GM23338 (cell line): Measurements from ENCODE around the gene DNAI1.

Experiments
- CREB1 ChIP-seq: fragments of 250-450 bp; sonication (Bioruptor Pico); IDR thresholded peaks from 2 replicates; pipeline ENCODE4 v1.5.0; 2020; ENCODE audit warnings: low read depth, mild to moderate bottlenecking, moderate library complexity
- ETS1 ChIP-seq: IDR thresholded peaks from 2 replicates; pipeline ENCODE4 v1.6.1; 2016; ENCODE audit warnings: antibody characterized with exemption
- EZH2phosphoT487 ChIP-seq: fragments of 200-600 bp; sonication (generic); IDR thresholded peaks from one replicate; pipeline ENCODE4 v1.8.1; 2018; ENCODE audit warnings: antibody characterized with exemption; ENCODE audit not compliant: unreplicated experiment
- POLR2AphosphoS5 ChIP-seq: IDR thresholded peaks from 2 replicates; pipeline ENCODE4 v1.6.1; 2016; ENCODE audit warnings: antibody characterized with exemption, low read depth
- TF ChIP-seq, protein P1 (sequence below), 2 experiments: fragments of 200-600 bp in 1 of 2; sonication (generic) in 1 of 2; conservative IDR thresholded peaks; 2 replicates each; pipeline versions ENCODE4 v1.5.1 to v1.6.1; 2016 to 2017; ENCODE audit warnings: antibody characterized with exemption in 2 of 2, low read depth in 2 of 2, mild to moderate bottlenecking in 2 of 2, moderate library complexity in 1 of 2

DNA sequence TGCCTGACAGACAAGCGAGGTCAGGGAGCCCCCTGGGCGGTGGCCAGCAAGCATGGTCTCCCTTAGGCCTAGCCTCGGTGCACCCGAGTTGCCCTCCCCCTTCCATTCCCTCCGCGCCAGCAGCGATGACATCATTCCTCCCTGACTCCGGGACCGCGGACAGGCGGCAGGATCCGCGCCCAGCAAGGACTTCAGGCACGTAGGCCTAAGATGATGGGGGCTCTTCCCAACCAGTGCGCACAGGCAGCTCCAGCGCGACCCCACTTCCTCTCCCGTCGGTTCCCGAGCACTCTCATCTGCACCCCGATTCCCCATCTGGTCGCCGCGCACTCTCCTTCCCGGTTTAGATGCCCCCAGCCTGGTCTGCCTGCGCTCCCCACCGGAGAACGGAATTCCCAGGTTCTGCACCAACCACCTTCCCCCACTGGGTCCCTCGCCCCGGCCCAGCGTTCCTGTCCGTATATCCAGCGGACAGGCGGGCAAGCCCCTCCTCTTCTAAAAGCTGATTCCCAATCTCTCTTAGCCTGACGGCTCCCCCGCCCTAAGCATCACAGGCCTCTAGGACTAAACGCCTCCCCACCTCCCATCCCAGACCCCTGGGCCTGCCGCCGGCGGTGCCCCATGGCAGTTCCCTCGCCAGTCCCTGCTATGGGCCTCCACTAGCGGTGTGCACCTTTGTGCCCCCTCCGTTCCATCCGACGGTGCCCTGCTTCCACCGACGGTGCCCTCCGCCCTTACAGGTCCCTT, 1.2 kb upstream of the DNAI1 start:
- TF ChIP-seq, protein P1, sequence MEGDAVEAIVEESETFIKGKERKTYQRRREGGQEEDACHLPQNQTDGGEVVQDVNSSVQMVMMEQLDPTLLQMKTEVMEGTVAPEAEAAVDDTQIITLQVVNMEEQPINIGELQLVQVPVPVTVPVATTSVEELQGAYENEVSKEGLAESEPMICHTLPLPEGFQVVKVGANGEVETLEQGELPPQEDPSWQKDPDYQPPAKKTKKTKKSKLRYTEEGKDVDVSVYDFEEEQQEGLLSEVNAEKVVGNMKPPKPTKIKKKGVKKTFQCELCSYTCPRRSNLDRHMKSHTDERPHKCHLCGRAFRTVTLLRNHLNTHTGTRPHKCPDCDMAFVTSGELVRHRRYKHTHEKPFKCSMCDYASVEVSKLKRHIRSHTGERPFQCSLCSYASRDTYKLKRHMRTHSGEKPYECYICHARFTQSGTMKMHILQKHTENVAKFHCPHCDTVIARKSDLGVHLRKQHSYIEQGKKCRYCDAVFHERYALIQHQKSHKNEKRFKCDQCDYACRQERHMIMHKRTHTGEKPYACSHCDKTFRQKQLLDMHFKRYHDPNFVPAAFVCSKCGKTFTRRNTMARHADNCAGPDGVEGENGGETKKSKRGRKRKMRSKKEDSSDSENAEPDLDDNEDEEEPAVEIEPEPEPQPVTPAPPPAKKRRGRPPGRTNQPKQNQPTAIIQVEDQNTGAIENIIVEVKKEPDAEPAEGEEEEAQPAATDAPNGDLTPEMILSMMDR (conservative IDR thresholded peaks at IDR 0.05; ENCODE audit: low read depth in 2 of 2) = no peak
- TF ChIP-seq ETS1 (no peak), POLR2AphosphoS5 (no peak), EZH2phosphoT487 (no peak), CREB1 (CRISPR knock-in tag) (no peak)
